Measurements from ENCODE around the gene AUTS2.

- TF ChIP-seq CTCF (IDR thresholded peaks at IDR 0.05) (no peak), POLR2A (IDR thresholded peaks at IDR 0.05) (no peak)
Measured at GRCh38 chr7:69691734-69692133, 93.5 kb downstream of the AUTS2 start.
